GM18867 (cell line): ENCODE data around the gene CENPP.

ENCODE experiments used
- ATAC-seq: cut with Tn5 transposase; IDR thresholded peaks from one replicate; pipeline ENCODE4 v1.9.1; 2021; ENCODE audit warnings: mild to moderate bottlenecking, moderate library complexity; ENCODE audit not compliant: unreplicated experiment

CENPP gene

GRCh38 chr9:92668746-92669526 is 343.2 kb downstream of the CENPP start:
- peak; percentile 13 for ATAC-seq

- no peak for ATAC-seq
These were observed 343.8 kb downstream of the CENPP start for GRCh38 chr9:92669527-92669889.
